ENCODE measurements around the gene PTPN1. TPM values are rescaled to one million over a fixed set of nuclear protein-coding genes. Genes with fewer than 3 reads are reported as not detected.

The PTPN1 gene
- total and polyA plus RNA-seq, 2 of the 4 experiments (the other 2 are of a cell fraction): 31.7 to 37.4 TPM

DNA sequence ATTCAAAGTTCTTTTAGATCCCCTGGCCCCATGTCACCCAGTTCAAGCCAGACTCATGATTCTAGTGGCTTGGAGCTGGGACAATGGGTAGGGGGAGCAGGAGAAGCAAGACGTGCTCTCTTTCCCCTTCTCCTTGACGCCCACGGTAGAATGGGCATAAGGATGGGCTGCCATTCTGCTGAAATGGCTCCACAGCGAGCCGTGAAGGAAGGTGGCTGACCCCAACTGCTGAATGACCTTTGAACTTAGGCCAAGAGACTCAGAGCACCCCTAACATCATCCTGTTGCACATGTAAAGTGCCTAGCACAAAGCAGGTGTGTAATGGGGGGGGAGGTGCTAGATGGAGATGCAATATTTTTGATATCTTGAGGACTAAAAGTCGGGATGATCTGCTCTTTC lies 15.8 kb upstream of the PTPN1 start:
- no peak for TF ChIP-seq MXI1 (IDR thresholded peaks at IDR 0.05; ENCODE audit: borderline replicate concordance, low read depth, low read length)
- no peak for TF ChIP-seq USF2 (IDR thresholded peaks at IDR 0.05; ENCODE audit: low read depth, low read length)
- no peak for TF ChIP-seq NFE2L2 (IDR thresholded peaks at IDR 0.05; ENCODE audit: low read depth, low read length)
- TF ChIP-seq RFX5 (IDR thresholded peaks at IDR 0.05; ENCODE audit: low read depth, low read length): no peak
- no peak for TF ChIP-seq RAD21 (IDR thresholded peaks at IDR 0.05; ENCODE audit: low read length)
- Histone ChIP-seq H2BK120ac (ENCODE audit: low read depth, low read length) (no peak overlapping the region), H4K20me1 (ENCODE audit: insufficient read depth, low read length) (no peaks in the 10 kb centered on the region), H2AK9ac (replicated peaks; ENCODE audit: low read depth, low read length, poor library complexity) (no peak overlapping the region), H4K5ac (ENCODE audit: low read depth, low read length) (no peak overlapping the region), H3K4me3 (ENCODE audit: insufficient read depth, low read depth, low read length) (no peak overlapping the region), H3K4me1 (ENCODE audit: control insufficient read depth, insufficient read depth, low read length) (peaks cover 7% of the 10 kb centered on the region; the same call in 1 of the 2 replicates), H2AK5ac (ENCODE audit: low read depth, low read length) (no peak overlapping the region), H2BK15ac (ENCODE audit: low read depth, low read length) (0 out of 3 replicates have a peak overlapping the region, but pooled peaks have one; percentile 23), H3K9me1 (ENCODE audit: insufficient read depth, low read length) (peaks cover 6% of the 10 kb centered on the region; the same call in 1 of the 2 replicates), H3K79me1 (ENCODE audit: low read depth in 1 of 2, low read length in 2 of 2) (0 out of 4 replicates have a peak, but pooled peaks cover 0 to 4% of the 10 kb centered on the region in 2 experiments), H4K91ac (ENCODE audit: insufficient read depth, low read depth, low read length) (no peak overlapping the region), H3K56ac (ENCODE audit: extremely low read depth, insufficient read depth, low read length) (no peak overlapping the region), H3K23ac (ENCODE audit: low read depth, low read length) (no peak overlapping the region), H3K14ac (replicated peaks; ENCODE audit: low read depth, low read length) (no peak overlapping the region), H2BK5ac (ENCODE audit: low read depth, low read length, poor library complexity, severe bottlenecking) (no peak overlapping the region), H3K9ac (ENCODE audit: low read depth, low read length) (no peak overlapping the region), H2AFZ (replicated peaks; ENCODE audit: low read length, poor library complexity) (no peak overlapping the region), H2BK20ac (ENCODE audit: low read depth, low read length) (no peak overlapping the region), H3K9me3 (ENCODE audit: control insufficient read depth, insufficient read depth, low read length) (no peaks in the 10 kb centered on the region), H4K8ac (ENCODE audit: low read depth in 2 of 2, low read length in 2 of 2) (no peak overlapping the region), H3K36me3 (ENCODE audit: control insufficient read depth, insufficient read depth, low read length) (no peaks in the 10 kb centered on the region), H3K27ac (ENCODE audit: insufficient read depth, low read length) (no peak overlapping the region), H3K27me3 (ENCODE audit: control insufficient read depth, insufficient read depth, low read length) (no peaks in the 10 kb centered on the region), H3K4ac (ENCODE audit: low read depth, low read length) (no peak overlapping the region), H3K4me2 (ENCODE audit: low read depth, low read length) (no peak overlapping the region), H3K18ac (ENCODE audit: low read depth, low read length) (no peak overlapping the region)
- DNase-seq: no peak
- in situ Hi-C loops (cut with MboI; ENCODE audit: low sequenced_read_pairs): no loop called here
- intact Hi-C loops (cut with micrococcal nuclease): no loop called here
- no CpG with 5 or more reads among the region's 6 CpGs for WGBS, 2 experiments (ENCODE audit: extremely low coverage in 2 of 2, insufficient read length in 1 of 2)
- no peak for ATAC-seq (ENCODE audit: low read depth)
- dilution Hi-C loops (cut with HindIII; ENCODE audit: low sequenced_read_pairs, unreplicated experiment): no loop called here
- POLR2A ChIA-PET (ENCODE audit: unreplicated experiment): no interaction called here
- CTCF ChIA-PET: no interaction called here
- BruUV-seq (replicated peaks): no TSS peak
